ENCODE measurements around the gene SIRT6.

DNA sequence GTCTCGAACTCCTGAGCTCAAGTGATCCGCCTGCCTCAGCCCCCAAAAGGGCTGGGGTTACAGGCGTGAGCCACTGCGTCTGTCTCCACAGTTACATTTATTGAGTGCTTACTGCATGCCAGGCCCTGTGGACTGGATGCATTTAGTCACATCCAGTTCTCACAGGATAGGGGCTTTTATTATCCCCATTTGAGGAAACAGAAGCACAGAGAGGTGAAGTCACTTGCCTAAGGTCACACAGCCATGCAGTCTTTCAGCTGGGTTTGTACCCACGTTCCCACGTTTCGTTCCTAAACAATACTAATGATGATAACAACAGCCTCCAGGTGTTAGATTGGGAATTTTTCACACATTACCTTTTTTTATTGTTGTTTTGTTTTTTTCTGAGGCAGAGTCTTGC lies 37.8 kb upstream of the SIRT6 start:
- no peak for TF ChIP-seq EP300 (IDR thresholded peaks at IDR 0.05; ENCODE audit: borderline replicate concordance)
- TF ChIP-seq, protein P1, sequence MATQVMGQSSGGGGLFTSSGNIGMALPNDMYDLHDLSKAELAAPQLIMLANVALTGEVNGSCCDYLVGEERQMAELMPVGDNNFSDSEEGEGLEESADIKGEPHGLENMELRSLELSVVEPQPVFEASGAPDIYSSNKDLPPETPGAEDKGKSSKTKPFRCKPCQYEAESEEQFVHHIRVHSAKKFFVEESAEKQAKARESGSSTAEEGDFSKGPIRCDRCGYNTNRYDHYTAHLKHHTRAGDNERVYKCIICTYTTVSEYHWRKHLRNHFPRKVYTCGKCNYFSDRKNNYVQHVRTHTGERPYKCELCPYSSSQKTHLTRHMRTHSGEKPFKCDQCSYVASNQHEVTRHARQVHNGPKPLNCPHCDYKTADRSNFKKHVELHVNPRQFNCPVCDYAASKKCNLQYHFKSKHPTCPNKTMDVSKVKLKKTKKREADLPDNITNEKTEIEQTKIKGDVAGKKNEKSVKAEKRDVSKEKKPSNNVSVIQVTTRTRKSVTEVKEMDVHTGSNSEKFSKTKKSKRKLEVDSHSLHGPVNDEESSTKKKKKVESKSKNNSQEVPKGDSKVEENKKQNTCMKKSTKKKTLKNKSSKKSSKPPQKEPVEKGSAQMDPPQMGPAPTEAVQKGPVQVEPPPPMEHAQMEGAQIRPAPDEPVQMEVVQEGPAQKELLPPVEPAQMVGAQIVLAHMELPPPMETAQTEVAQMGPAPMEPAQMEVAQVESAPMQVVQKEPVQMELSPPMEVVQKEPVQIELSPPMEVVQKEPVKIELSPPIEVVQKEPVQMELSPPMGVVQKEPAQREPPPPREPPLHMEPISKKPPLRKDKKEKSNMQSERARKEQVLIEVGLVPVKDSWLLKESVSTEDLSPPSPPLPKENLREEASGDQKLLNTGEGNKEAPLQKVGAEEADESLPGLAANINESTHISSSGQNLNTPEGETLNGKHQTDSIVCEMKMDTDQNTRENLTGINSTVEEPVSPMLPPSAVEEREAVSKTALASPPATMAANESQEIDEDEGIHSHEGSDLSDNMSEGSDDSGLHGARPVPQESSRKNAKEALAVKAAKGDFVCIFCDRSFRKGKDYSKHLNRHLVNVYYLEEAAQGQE (IDR thresholded peaks at IDR 0.05; ENCODE audit: low read depth), result no peak
- TF ChIP-seq FOXM1 (IDR thresholded peaks at IDR 0.05; ENCODE audit: borderline replicate concordance, low read depth), result no peak
- no peak for TF ChIP-seq TCF12 (IDR thresholded peaks at IDR 0.05; ENCODE audit: low read depth)
- no peak for TF ChIP-seq YY1 (IDR thresholded peaks at IDR 0.05; ENCODE audit: low read depth)
- TF ChIP-seq RAD21 (IDR thresholded peaks at IDR 0.05; ENCODE audit: low read depth), result no peak
- no peak for TF ChIP-seq EGR1 (IDR thresholded peaks at IDR 0.05)
- TF ChIP-seq, protein P2, sequence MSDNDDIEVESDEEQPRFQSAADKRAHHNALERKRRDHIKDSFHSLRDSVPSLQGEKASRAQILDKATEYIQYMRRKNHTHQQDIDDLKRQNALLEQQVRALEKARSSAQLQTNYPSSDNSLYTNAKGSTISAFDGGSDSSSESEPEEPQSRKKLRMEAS (IDR thresholded peaks at IDR 0.05), result no peak
- no peak for TF ChIP-seq TAF1 (IDR thresholded peaks at IDR 0.05; ENCODE audit: low read depth)
- no peak for TF ChIP-seq ZBTB7A (IDR thresholded peaks at IDR 0.05; ENCODE audit: low read depth)
- no peak for TF ChIP-seq CEBPB (IDR thresholded peaks at IDR 0.05)

Measured in Ishikawa (cell line).